Trophoblast cell (in vitro differentiated cells and primary cell): Measurements from ENCODE around the gene TRIM42.
A peak's percentile ranks its signal among the peaks of the same experiment; 100 is the strongest.

Experiments used
- DNase-seq, 2 donors: peaks; one replicate each; pipeline ENCODE4 v3.0.0-alpha.2; 2016
- H2AFZ ChIP-seq: 2 replicates; pipeline ENCODE4 v1.6.1; 2013; ENCODE audit warnings: low read length, moderate library complexity, mild to moderate bottlenecking; ENCODE audit not compliant: insufficient read depth, poor library complexity
- H2AK5ac ChIP-seq: 2 replicates; pipeline ENCODE4 v1.6.1; 2013; ENCODE audit warnings: mild to moderate bottlenecking, low read length
- H2BK120ac ChIP-seq: 2 replicates; pipeline ENCODE4 v1.6.1; 2013; ENCODE audit warnings: low read length, mild to moderate bottlenecking, moderate library complexity; ENCODE audit not compliant: insufficient read depth, poor library complexity
- H2BK12ac ChIP-seq: 2 replicates; pipeline ENCODE4 v1.6.1; 2013; ENCODE audit warnings: mild to moderate bottlenecking, low read length, moderate library complexity
- H2BK5ac ChIP-seq: 2 replicates; pipeline ENCODE4 v1.6.1; 2013; ENCODE audit warnings: low read length, low read depth, moderate library complexity, mild to moderate bottlenecking; ENCODE audit not compliant: poor library complexity
- H3K14ac ChIP-seq: 2 replicates; pipeline ENCODE4 v1.6.1; 2013; ENCODE audit warnings: mild to moderate bottlenecking, low read length
- H3K18ac ChIP-seq: 2 replicates; pipeline ENCODE4 v1.6.1; 2013; ENCODE audit warnings: mild to moderate bottlenecking, low read length
- H3K23ac ChIP-seq: 2 replicates; pipeline ENCODE4 v1.6.1; 2013; ENCODE audit warnings: low read length
- H3K27ac ChIP-seq: 2 replicates; pipeline ENCODE4 v1.5.1; 2013; ENCODE audit warnings: low read depth, mild to moderate bottlenecking, inconsistent platforms, low read length, moderate library complexity
- H3K27me3 ChIP-seq: 2 replicates; pipeline ENCODE4 v1.6.1; 2013; ENCODE audit warnings: inconsistent platforms, mild to moderate bottlenecking, low read length, moderate library complexity; ENCODE audit not compliant: insufficient read depth
- H3K36me3 ChIP-seq, 2 experiments: 1 replicate in 1 of 2; 2 replicates in 1 of 2; pipeline ENCODE4 v1.6.1; 2013; ENCODE audit warnings: low read length in 2 of 2, mild to moderate bottlenecking in 2 of 2, moderate library complexity in 1 of 2; ENCODE audit not compliant: insufficient read depth in 2 of 2, control insufficient read depth in 1 of 2
- H3K4ac ChIP-seq: 2 replicates; pipeline ENCODE4 v1.6.1; 2013; ENCODE audit warnings: low read depth, mild to moderate bottlenecking, low read length, moderate library complexity
- H3K4me1 ChIP-seq, 2 experiments: 1 replicate in 1 of 2; 2 replicates in 1 of 2; pipeline ENCODE4 v1.6.1; 2013; ENCODE audit warnings: low read length in 2 of 2, mild to moderate bottlenecking in 2 of 2, moderate library complexity in 1 of 2; ENCODE audit not compliant: insufficient read depth in 2 of 2, control insufficient read depth in 1 of 2
- H3K4me2 ChIP-seq: 2 replicates; pipeline ENCODE4 v1.6.1; 2013; ENCODE audit warnings: inconsistent platforms, mild to moderate bottlenecking, low read length, moderate library complexity
- H3K4me3 ChIP-seq: 2 replicates; pipeline ENCODE4 v1.5.1; 2013; ENCODE audit warnings: mild to moderate bottlenecking, low read depth, low read length, inconsistent platforms
- H3K79me1 ChIP-seq: one replicate; pipeline ENCODE4 v1.6.1; 2013; ENCODE audit warnings: low read length
- H3K79me2 ChIP-seq: 2 replicates; pipeline ENCODE4 v1.6.1; 2013; ENCODE audit warnings: low read length, mild to moderate bottlenecking; ENCODE audit not compliant: control insufficient read depth, insufficient read depth, poor library complexity
- H3K9ac ChIP-seq: 2 replicates; pipeline ENCODE4 v1.6.1; 2013; ENCODE audit warnings: mild to moderate bottlenecking, low read length
- H3K9me3 ChIP-seq: 2 replicates; pipeline ENCODE4 v1.6.1; 2013; ENCODE audit warnings: low read depth, mild to moderate bottlenecking, control low read depth, inconsistent platforms, low read length; ENCODE audit not compliant: insufficient read depth
- H4K12ac ChIP-seq: 2 replicates; pipeline ENCODE4 v1.6.1; 2013; ENCODE audit warnings: low read depth, mild to moderate bottlenecking, low read length, moderate library complexity
- H4K8ac ChIP-seq: 2 replicates; pipeline ENCODE4 v1.6.1; 2013; ENCODE audit warnings: low read depth, mild to moderate bottlenecking, low read length, moderate library complexity
- H4K91ac ChIP-seq: one replicate; pipeline ENCODE4 v1.6.1; 2013; ENCODE audit warnings: low read depth, mild to moderate bottlenecking, low read length, moderate library complexity
- WGBS: extraction: QIAGEN DNeasy Blood & Tissue Kit; methylation state at CpG from one replicate; pipeline ENCODE4 v1.1.7; 2013; ENCODE audit warnings: missing lambda C conversion rate; ENCODE audit not compliant: insufficient read length, insufficient coverage; ENCODE audit errors: extremely low coverage; 5-methylcytosine and 5-hydroxymethylcytosine counted together

Gene TRIM42

GRCh38 chr3:140731440-140732119 is 53.7 kb downstream of the TRIM42 start:
- no peak overlapping the region for H3K23ac ChIP-seq
- no peaks in the 10 kb centered on the region for H3K79me2 ChIP-seq
- no peak overlapping the region for H3K14ac ChIP-seq
- no peak overlapping the region for H3K18ac ChIP-seq
- H3K36me3 ChIP-seq, result no peaks in the 10 kb centered on the region
- H3K4me2 ChIP-seq, result no peak overlapping the region
- no peaks in the 10 kb centered on the region for H3K79me1 ChIP-seq
- H3K27me3 ChIP-seq, result no peaks in the 10 kb centered on the region
- no peak overlapping the region for H4K91ac ChIP-seq
- H3K9ac ChIP-seq, result no peak overlapping the region
- no peak overlapping the region for H2BK12ac ChIP-seq
- no peak overlapping the region for H4K8ac ChIP-seq
- H3K4me3 ChIP-seq, result no peak overlapping the region
- no peak overlapping the region for H2BK5ac ChIP-seq
- no CpG with 5 or more reads among the region's 6 CpGs for WGBS
- H2BK120ac ChIP-seq, result no peak overlapping the region
- H3K9me3 ChIP-seq, result no peaks in the 10 kb centered on the region
- no peak overlapping the region for H3K27ac ChIP-seq
- no peak overlapping the region for H2AFZ ChIP-seq
- H4K12ac ChIP-seq, result no peak overlapping the region
- DNase-seq, result no peak
- H3K4me1 ChIP-seq, result peaks cover 0 to 6% of the 10 kb centered on the region in 2 experiments
- H3K4ac ChIP-seq, result no peak overlapping the region
- no peak overlapping the region for H2AK5ac ChIP-seq

- Histone ChIP-seq H3K9ac (no peak overlapping the region), H3K4me3 (no peak overlapping the region), H3K36me3 (no peaks in the 10 kb centered on the region), H3K79me2 (no peaks in the 10 kb centered on the region), H3K9me3 (no peaks in the 10 kb centered on the region), H2AK5ac (no peak overlapping the region), H2BK120ac (no peak overlapping the region), H4K8ac (no peak overlapping the region), H3K14ac (no peak overlapping the region), H3K27ac (no peak overlapping the region), H3K4ac (no peak overlapping the region), H4K91ac (no peak overlapping the region), H3K18ac (no peak overlapping the region), H3K27me3 (no peaks in the 10 kb centered on the region), H3K4me2 (no peak overlapping the region), H3K4me1 (peaks cover 0 to 4% of the 10 kb centered on the region in 2 experiments), H3K23ac (no peak overlapping the region), H3K79me1 (no peaks in the 10 kb centered on the region), H4K12ac (no peak overlapping the region), H2BK5ac (no peak overlapping the region), H2AFZ (no peak overlapping the region), H2BK12ac (no peak overlapping the region)
- no CpG with 5 or more reads among the region's 3 CpGs for WGBS
- DNase-seq, result no peak
These were observed 55.8 kb downstream of the TRIM42 start for GRCh38 chr3:140733623-140734022.

GRCh38 chr3:140736863-140737460 is 59.1 kb downstream of the TRIM42 start:
- no peak overlapping the region for H3K4ac ChIP-seq
- WGBS, result no CpG with 5 or more reads among the region's 5 CpGs
- no peak overlapping the region for H3K27ac ChIP-seq
- H4K12ac ChIP-seq, result no peak overlapping the region
- no peak overlapping the region for H3K18ac ChIP-seq
- no peak overlapping the region for H2BK12ac ChIP-seq
- no peak overlapping the region for H3K4me3 ChIP-seq
- no peaks in the 10 kb centered on the region for H3K27me3 ChIP-seq
- no peak overlapping the region for H4K8ac ChIP-seq
- no peak overlapping the region for H3K23ac ChIP-seq
- no peaks in the 10 kb centered on the region for H3K79me2 ChIP-seq
- peaks cover 0 to 4% of the 10 kb centered on the region in 2 experiments for H3K4me1 ChIP-seq
- no peaks in the 10 kb centered on the region for H3K36me3 ChIP-seq
- H3K9ac ChIP-seq, result no peak overlapping the region
- no peak overlapping the region for H3K4me2 ChIP-seq
- peak; percentile 44 to 82 for DNase-seq
- H3K9me3 ChIP-seq, result peaks cover 5% of the 10 kb centered on the region
- no peak overlapping the region for H3K14ac ChIP-seq
- H3K79me1 ChIP-seq, result no peaks in the 10 kb centered on the region
- no peak overlapping the region for H2BK120ac ChIP-seq
- no peak overlapping the region for H4K91ac ChIP-seq
- H2AK5ac ChIP-seq, result no peak overlapping the region
- H2AFZ ChIP-seq, result no peak overlapping the region
- H2BK5ac ChIP-seq, result no peak overlapping the region

GRCh38 chr3:140742116-140742515 is 64.3 kb downstream of the TRIM42 start:
- DNase-seq, result no peak
- no peak overlapping the region for H3K18ac ChIP-seq
- no peak overlapping the region for H2BK120ac ChIP-seq
- no CpG with 5 or more reads among the region's 2 CpGs for WGBS
- H3K79me1 ChIP-seq, result no peaks in the 10 kb centered on the region
- no peak overlapping the region for H2BK12ac ChIP-seq
- no peak overlapping the region for H3K14ac ChIP-seq
- H3K4ac ChIP-seq, result no peak overlapping the region
- H2AK5ac ChIP-seq, result no peak overlapping the region
- H4K8ac ChIP-seq, result no peak overlapping the region
- no peaks in the 10 kb centered on the region for H3K4me1 ChIP-seq
- no peak overlapping the region for H2AFZ ChIP-seq
- no peaks in the 10 kb centered on the region for H3K27me3 ChIP-seq
- H3K9ac ChIP-seq, result no peak overlapping the region
- H3K4me3 ChIP-seq, result no peak overlapping the region
- H3K4me2 ChIP-seq, result no peak overlapping the region
- no peaks in the 10 kb centered on the region for H3K79me2 ChIP-seq
- H3K23ac ChIP-seq, result no peak overlapping the region
- no peak overlapping the region for H4K91ac ChIP-seq
- H3K27ac ChIP-seq, result no peak overlapping the region
- H3K36me3 ChIP-seq, result no peaks in the 10 kb centered on the region
- H2BK5ac ChIP-seq, result no peak overlapping the region
- no peak overlapping the region for H4K12ac ChIP-seq
- H3K9me3 ChIP-seq, result peaks cover 7% of the 10 kb centered on the region
